ENCODE data around the gene SPINK4.
A peak's percentile ranks its signal among the peaks of the same experiment; 100 is the strongest.

Gene SPINK4

GRCh38 chr9:33267151-33267767 lies 27.3 kb downstream of the SPINK4 start:
- Histone ChIP-seq H3K4me3 (ENCODE audit: low read depth in 1 of 5, low read length in 5 of 5) (no peak overlapping the region), H3K9ac (ENCODE audit: low read length in 5 of 5) (peak overlapping the region in 1 of 5 donors; percentile 3), H3K27me3 (ENCODE audit: control insufficient read depth in 5 of 5, insufficient read depth in 4 of 5, low read length in 5 of 5) (no peaks in the 10 kb centered on the region), H3K4me1 (ENCODE audit: control insufficient read depth in 5 of 5, insufficient read depth in 5 of 5, low read length in 5 of 5) (peaks cover 2 to 28% (median 24%) of the 10 kb centered on the region in 5 donors), H3K36me3 (ENCODE audit: control insufficient read depth in 5 of 5, insufficient read depth in 5 of 5, low read length in 5 of 5) (peaks cover 32 to 55% (median 48%) of the 10 kb centered on the region in 5 donors), H3K27ac (ENCODE audit: low read depth, low read length) (no peak overlapping the region), H3K9me3 (ENCODE audit: control insufficient read depth in 5 of 5, low read length in 5 of 5) (no peaks in the 10 kb centered on the region)

- H3K9me3 ChIP-seq (ENCODE audit: control insufficient read depth in 5 of 5, low read length in 5 of 5) = no peaks in the 10 kb centered on the region
- peaks cover 43 to 82% (median 64%) of the 10 kb centered on the region in 5 donors for H3K36me3 ChIP-seq (ENCODE audit: control insufficient read depth in 5 of 5, insufficient read depth in 5 of 5, low read length in 5 of 5)
- no peak overlapping the region for H3K4me3 ChIP-seq (ENCODE audit: low read depth in 1 of 5, low read length in 5 of 5)
- no peaks in the 10 kb centered on the region for H3K27me3 ChIP-seq (ENCODE audit: control insufficient read depth in 5 of 5, insufficient read depth in 4 of 5, low read length in 5 of 5)
- H3K9ac ChIP-seq (ENCODE audit: low read length in 5 of 5) = no peak overlapping the region
- H3K4me1 ChIP-seq (ENCODE audit: control insufficient read depth in 5 of 5, insufficient read depth in 5 of 5, low read length in 5 of 5) = peaks cover 2 to 10% (median 9%) of the 10 kb centered on the region in 5 donors
- H3K27ac ChIP-seq (ENCODE audit: low read depth, low read length) = no peak overlapping the region
Observed at GRCh38 chr9:33270146-33270545, 30.2 kb downstream of the SPINK4 start.

- Histone ChIP-seq H3K36me3 (ENCODE audit: control insufficient read depth in 5 of 5, insufficient read depth in 5 of 5, low read length in 5 of 5) (peaks cover 49 to 90% (median 75%) of the 10 kb centered on the region in 5 donors), H3K4me1 (ENCODE audit: control insufficient read depth in 5 of 5, insufficient read depth in 5 of 5, low read length in 5 of 5) (no peaks in the 10 kb centered on the region), H3K9ac (ENCODE audit: low read length in 5 of 5) (no peak overlapping the region), H3K9me3 (ENCODE audit: control insufficient read depth in 5 of 5, low read length in 5 of 5) (no peaks in the 10 kb centered on the region), H3K4me3 (ENCODE audit: low read depth in 1 of 5, low read length in 5 of 5) (no peak overlapping the region), H3K27me3 (ENCODE audit: control insufficient read depth in 5 of 5, insufficient read depth in 4 of 5, low read length in 5 of 5) (no peaks in the 10 kb centered on the region), H3K27ac (ENCODE audit: low read depth, low read length) (no peak overlapping the region)
Observed at GRCh38 chr9:33272061-33272460, 32.1 kb downstream of the SPINK4 start.

- no peak overlapping the region for H3K9ac ChIP-seq (ENCODE audit: low read length in 5 of 5)
- no peaks in the 10 kb centered on the region for H3K9me3 ChIP-seq (ENCODE audit: control insufficient read depth in 5 of 5, low read length in 5 of 5)
- H3K4me3 ChIP-seq (ENCODE audit: low read depth in 1 of 5, low read length in 5 of 5) = no peak overlapping the region
- H3K36me3 ChIP-seq (ENCODE audit: control insufficient read depth in 5 of 5, insufficient read depth in 5 of 5, low read length in 5 of 5) = peaks cover 49 to 92% (median 76%) of the 10 kb centered on the region in 5 donors
- no peak overlapping the region for H3K27ac ChIP-seq (ENCODE audit: low read depth, low read length)
- no peaks in the 10 kb centered on the region for H3K27me3 ChIP-seq (ENCODE audit: control insufficient read depth in 5 of 5, insufficient read depth in 4 of 5, low read length in 5 of 5)
- H3K4me1 ChIP-seq (ENCODE audit: control insufficient read depth in 5 of 5, insufficient read depth in 5 of 5, low read length in 5 of 5) = no peaks in the 10 kb centered on the region
Observed at GRCh38 chr9:33273266-33273971, 33.5 kb downstream of the SPINK4 start.

GRCh38 chr9:33273972-33274328 lies 34.0 kb downstream of the SPINK4 start:
- no peak overlapping the region for H3K4me3 ChIP-seq (ENCODE audit: low read depth in 1 of 5, low read length in 5 of 5)
- H3K9me3 ChIP-seq (ENCODE audit: control insufficient read depth in 5 of 5, low read length in 5 of 5) = no peaks in the 10 kb centered on the region
- H3K4me1 ChIP-seq (ENCODE audit: control insufficient read depth in 5 of 5, insufficient read depth in 5 of 5, low read length in 5 of 5) = no peaks in the 10 kb centered on the region
- H3K36me3 ChIP-seq (ENCODE audit: control insufficient read depth in 5 of 5, insufficient read depth in 5 of 5, low read length in 5 of 5) = peaks cover 47 to 97% (median 77%) of the 10 kb centered on the region in 5 donors
- no peaks in the 10 kb centered on the region for H3K27me3 ChIP-seq (ENCODE audit: control insufficient read depth in 5 of 5, insufficient read depth in 4 of 5, low read length in 5 of 5)
- H3K27ac ChIP-seq (ENCODE audit: low read depth, low read length) = no peak overlapping the region
- no peak overlapping the region for H3K9ac ChIP-seq (ENCODE audit: low read length in 5 of 5)

GRCh38 chr9:33277484-33277883 lies 37.5 kb downstream of the SPINK4 start:
- Histone ChIP-seq H3K9ac (ENCODE audit: low read length in 5 of 5) (no peak overlapping the region), H3K9me3 (ENCODE audit: control insufficient read depth in 5 of 5, low read length in 5 of 5) (no peaks in the 10 kb centered on the region), H3K36me3 (ENCODE audit: control insufficient read depth in 5 of 5, insufficient read depth in 5 of 5, low read length in 5 of 5) (peaks cover 55 to 93% (median 75%) of the 10 kb centered on the region in 5 donors)

GRCh38 chr9:33285502-33285901 lies 45.5 kb downstream of the SPINK4 start:
- peaks cover 1 to 13% (median 10%) of the 10 kb centered on the region in 5 donors for H3K4me1 ChIP-seq (ENCODE audit: control insufficient read depth in 5 of 5, insufficient read depth in 5 of 5, low read length in 5 of 5)

More at GRCh38 chr9:33277484-33277883, 37.5 kb downstream of the SPINK4 start:
- Histone ChIP-seq H3K27me3 (ENCODE audit: control insufficient read depth in 5 of 5, insufficient read depth in 4 of 5, low read length in 5 of 5) (no peaks in the 10 kb centered on the region), H3K4me1 (ENCODE audit: control insufficient read depth in 5 of 5, insufficient read depth in 5 of 5, low read length in 5 of 5) (no peaks in the 10 kb centered on the region), H3K27ac (ENCODE audit: low read depth, low read length) (no peak overlapping the region), H3K4me3 (ENCODE audit: low read depth in 1 of 5, low read length in 5 of 5) (no peak overlapping the region)

GRCh38 chr9:33287087-33287490 lies 47.1 kb downstream of the SPINK4 start:
- peak overlapping the region; percentile 61 for H3K27ac ChIP-seq (ENCODE audit: low read depth, low read length)
- peak overlapping the region in 1 of 5 donors; percentile 8 for H3K9ac ChIP-seq (ENCODE audit: low read length in 5 of 5)
- H3K9me3 ChIP-seq (ENCODE audit: control insufficient read depth in 5 of 5, low read length in 5 of 5) = no peaks in the 10 kb centered on the region
- no peaks in the 10 kb centered on the region for H3K27me3 ChIP-seq (ENCODE audit: control insufficient read depth in 5 of 5, insufficient read depth in 4 of 5, low read length in 5 of 5)
- H3K4me1 ChIP-seq (ENCODE audit: control insufficient read depth in 5 of 5, insufficient read depth in 5 of 5, low read length in 5 of 5) = peaks cover 1 to 27% (median 19%) of the 10 kb centered on the region in 5 donors
- H3K36me3 ChIP-seq (ENCODE audit: control insufficient read depth in 5 of 5, insufficient read depth in 5 of 5, low read length in 5 of 5) = peaks cover 5 to 29% (median 20%) of the 10 kb centered on the region in 5 donors
- H3K4me3 ChIP-seq (ENCODE audit: low read depth in 1 of 5, low read length in 5 of 5) = no peak overlapping the region

More at GRCh38 chr9:33285502-33285901, 45.5 kb downstream of the SPINK4 start:
- Histone ChIP-seq H3K27me3 (ENCODE audit: control insufficient read depth in 5 of 5, insufficient read depth in 4 of 5, low read length in 5 of 5) (no peaks in the 10 kb centered on the region), H3K9me3 (ENCODE audit: control insufficient read depth in 5 of 5, low read length in 5 of 5) (no peaks in the 10 kb centered on the region), H3K27ac (ENCODE audit: low read depth, low read length) (no peak overlapping the region), H3K4me3 (ENCODE audit: low read depth in 1 of 5, low read length in 5 of 5) (no peak overlapping the region), H3K9ac (ENCODE audit: low read length in 5 of 5) (no peak overlapping the region), H3K36me3 (ENCODE audit: control insufficient read depth in 5 of 5, insufficient read depth in 5 of 5, low read length in 5 of 5) (peaks cover 14 to 39% (median 32%) of the 10 kb centered on the region in 5 donors)

- peaks cover 1 to 38% (median 28%) of the 10 kb centered on the region in 5 donors for H3K4me1 ChIP-seq (ENCODE audit: control insufficient read depth in 5 of 5, insufficient read depth in 5 of 5, low read length in 5 of 5)
Observed at GRCh38 chr9:33288235-33288634, 48.3 kb downstream of the SPINK4 start.

GRCh38 chr9:33288828-33289483 lies 49.0 kb downstream of the SPINK4 start:
- peak overlapping the region in 2 of 5 donors; percentile 56 to 92 for H3K9ac ChIP-seq (ENCODE audit: low read length in 5 of 5)
- peak overlapping the region in 1 of 5 donors; percentile 85 for H3K4me3 ChIP-seq (ENCODE audit: low read depth in 1 of 5, low read length in 5 of 5)

More at GRCh38 chr9:33288235-33288634, 48.3 kb downstream of the SPINK4 start:
- peak overlapping the region in 1 of 5 donors; percentile 56 for H3K9ac ChIP-seq (ENCODE audit: low read length in 5 of 5)
- peak overlapping the region; percentile 61 for H3K27ac ChIP-seq (ENCODE audit: low read depth, low read length)
- H3K36me3 ChIP-seq (ENCODE audit: control insufficient read depth in 5 of 5, insufficient read depth in 5 of 5, low read length in 5 of 5) = peaks cover 2 to 19% (median 10%) of the 10 kb centered on the region in 5 donors
- no peak overlapping the region for H3K4me3 ChIP-seq (ENCODE audit: low read depth in 1 of 5, low read length in 5 of 5)
- H3K27me3 ChIP-seq (ENCODE audit: control insufficient read depth in 5 of 5, insufficient read depth in 4 of 5, low read length in 5 of 5) = no peaks in the 10 kb centered on the region
- no peaks in the 10 kb centered on the region for H3K9me3 ChIP-seq (ENCODE audit: control insufficient read depth in 5 of 5, low read length in 5 of 5)

More at GRCh38 chr9:33288828-33289483, 49.0 kb downstream of the SPINK4 start:
- Histone ChIP-seq H3K36me3 (ENCODE audit: control insufficient read depth in 5 of 5, insufficient read depth in 5 of 5, low read length in 5 of 5) (peaks cover 2 to 15% (median 3%) of the 10 kb centered on the region in 5 donors), H3K9me3 (ENCODE audit: control insufficient read depth in 5 of 5, low read length in 5 of 5) (no peaks in the 10 kb centered on the region), H3K4me1 (ENCODE audit: control insufficient read depth in 5 of 5, insufficient read depth in 5 of 5, low read length in 5 of 5) (peaks cover 1 to 44% (median 34%) of the 10 kb centered on the region in 5 donors), H3K27ac (ENCODE audit: low read depth, low read length) (peak overlapping the region; percentile 98), H3K27me3 (ENCODE audit: control insufficient read depth in 5 of 5, insufficient read depth in 4 of 5, low read length in 5 of 5) (no peaks in the 10 kb centered on the region)
